ENCODE results near the gene SLC25A23. TPM values are rescaled to one million over a fixed set of nuclear protein-coding genes. Genes with fewer than 3 reads are reported as not detected.

Gene SLC25A23
- total RNA-seq, 1 experiment from 2014 or later = 18.7 TPM

DNA sequence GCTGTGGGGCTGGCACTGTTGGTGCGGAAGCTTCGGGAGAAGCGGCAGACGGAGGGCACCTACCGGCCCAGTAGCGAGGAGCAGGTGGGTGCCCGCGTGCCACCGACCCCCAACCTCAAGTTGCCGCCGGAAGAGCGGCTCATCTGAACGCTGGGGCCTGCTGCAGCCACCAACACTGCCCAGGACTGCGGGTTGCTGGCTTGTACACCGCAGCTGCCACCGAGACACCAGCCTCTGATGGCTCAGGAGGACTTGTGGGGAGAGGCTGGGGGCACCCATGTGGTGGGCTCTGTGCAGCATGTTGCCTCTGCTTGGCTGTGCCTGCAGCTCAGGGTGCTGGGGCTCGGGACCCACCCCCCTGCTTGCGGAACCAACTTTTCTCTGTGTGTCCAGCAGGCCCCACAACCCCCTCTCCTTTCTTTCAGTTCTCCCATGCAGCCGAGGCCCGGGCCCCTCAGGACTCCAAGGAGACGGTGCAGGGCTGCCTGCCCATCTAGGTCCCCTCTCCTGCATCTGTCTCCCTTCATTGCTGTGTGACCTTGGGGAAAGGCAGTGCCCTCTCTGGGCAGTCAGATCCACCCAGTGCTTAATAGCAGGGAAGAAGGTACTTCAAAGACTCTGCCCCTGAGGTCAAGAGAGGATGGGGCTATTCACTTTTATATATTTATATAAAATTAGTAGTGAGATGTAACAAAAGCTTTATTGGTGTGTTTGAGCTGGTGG, 7.1 kb upstream of the SLC25A23 start:
- peaks cover 3% of the 10 kb centered on the region for H3K4me1 ChIP-seq (ENCODE audit: control insufficient read depth, insufficient read depth, low read length)
- POLR2A ChIA-PET = no interaction called here
- no peaks in the 10 kb centered on the region for H3K9me3 ChIP-seq (ENCODE audit: control insufficient read depth, insufficient read depth, low read depth, low read length)
- in situ Hi-C loops (cut with HindIII; ENCODE audit: low pct_unique_long_range_greater_than_20kb, low sequenced_read_pairs) = no loop called here
- H3K27me3 ChIP-seq (ENCODE audit: control insufficient read depth, insufficient read depth, low read length) = no peaks in the 10 kb centered on the region
- DNase-seq (ENCODE audit: low read depth, low spot score) = no peak
- H3K27ac ChIP-seq (ENCODE audit: low read length) = no peak overlapping the region
- intact Hi-C loops (cut with micrococcal nuclease; ENCODE audit: unreplicated experiment) = no loop called here
- no peak overlapping the region for H3K4me3 ChIP-seq (ENCODE audit: low read depth in 2 of 2, low read length in 2 of 2)
- TF ChIP-seq, protein P1, sequence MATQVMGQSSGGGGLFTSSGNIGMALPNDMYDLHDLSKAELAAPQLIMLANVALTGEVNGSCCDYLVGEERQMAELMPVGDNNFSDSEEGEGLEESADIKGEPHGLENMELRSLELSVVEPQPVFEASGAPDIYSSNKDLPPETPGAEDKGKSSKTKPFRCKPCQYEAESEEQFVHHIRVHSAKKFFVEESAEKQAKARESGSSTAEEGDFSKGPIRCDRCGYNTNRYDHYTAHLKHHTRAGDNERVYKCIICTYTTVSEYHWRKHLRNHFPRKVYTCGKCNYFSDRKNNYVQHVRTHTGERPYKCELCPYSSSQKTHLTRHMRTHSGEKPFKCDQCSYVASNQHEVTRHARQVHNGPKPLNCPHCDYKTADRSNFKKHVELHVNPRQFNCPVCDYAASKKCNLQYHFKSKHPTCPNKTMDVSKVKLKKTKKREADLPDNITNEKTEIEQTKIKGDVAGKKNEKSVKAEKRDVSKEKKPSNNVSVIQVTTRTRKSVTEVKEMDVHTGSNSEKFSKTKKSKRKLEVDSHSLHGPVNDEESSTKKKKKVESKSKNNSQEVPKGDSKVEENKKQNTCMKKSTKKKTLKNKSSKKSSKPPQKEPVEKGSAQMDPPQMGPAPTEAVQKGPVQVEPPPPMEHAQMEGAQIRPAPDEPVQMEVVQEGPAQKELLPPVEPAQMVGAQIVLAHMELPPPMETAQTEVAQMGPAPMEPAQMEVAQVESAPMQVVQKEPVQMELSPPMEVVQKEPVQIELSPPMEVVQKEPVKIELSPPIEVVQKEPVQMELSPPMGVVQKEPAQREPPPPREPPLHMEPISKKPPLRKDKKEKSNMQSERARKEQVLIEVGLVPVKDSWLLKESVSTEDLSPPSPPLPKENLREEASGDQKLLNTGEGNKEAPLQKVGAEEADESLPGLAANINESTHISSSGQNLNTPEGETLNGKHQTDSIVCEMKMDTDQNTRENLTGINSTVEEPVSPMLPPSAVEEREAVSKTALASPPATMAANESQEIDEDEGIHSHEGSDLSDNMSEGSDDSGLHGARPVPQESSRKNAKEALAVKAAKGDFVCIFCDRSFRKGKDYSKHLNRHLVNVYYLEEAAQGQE (IDR thresholded peaks at IDR 0.05; ENCODE audit: insufficient read depth in 1 of 2, low read depth in 2 of 2, low read length in 1 of 2) = no peak
- no peak for TF ChIP-seq TCF7L2 (IDR thresholded peaks at IDR 0.05; ENCODE audit: low read depth, low read length)
- no peak for TF ChIP-seq POLR2AphosphoS5 (IDR thresholded peaks at IDR 0.05; ENCODE audit: low read depth, low read length)
- no peak for TF ChIP-seq CTCF (IDR thresholded peaks at IDR 0.05)
- no peak for TF ChIP-seq SIN3A (IDR thresholded peaks at IDR 0.05; ENCODE audit: borderline replicate concordance, insufficient read depth, low read depth, low read length)
- CTCF ChIA-PET = no interaction called here
- H3K36me3 ChIP-seq (ENCODE audit: control insufficient read depth, insufficient read depth, low read length) = peaks cover 4% of the 10 kb centered on the region; the same call in 1 of the 2 replicates
- no TSS peak for BruUV-seq (replicated peaks)
- ATAC-seq = no peak

DNA sequence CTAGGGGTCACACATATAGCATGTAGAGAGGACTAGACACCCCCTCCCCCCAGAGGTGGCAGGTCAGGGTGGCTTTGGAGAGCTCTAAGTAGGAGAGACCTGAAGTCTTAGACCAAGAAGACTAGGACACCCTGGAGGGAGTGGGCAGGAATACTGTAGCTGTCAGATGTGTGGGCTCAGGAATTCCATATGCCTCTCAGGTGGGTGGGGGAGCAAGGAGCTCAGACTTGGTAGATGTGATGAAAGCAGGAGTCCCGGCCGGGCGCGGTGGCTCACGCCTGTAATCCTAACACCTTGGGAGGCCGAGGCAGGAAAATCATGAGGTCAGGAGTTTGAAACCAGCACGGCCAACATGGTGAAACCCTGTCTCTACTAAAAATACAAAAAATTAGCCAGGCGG, 6.1 kb upstream of the SLC25A23 start:
- peaks cover 3% of the 10 kb centered on the region for H3K4me1 ChIP-seq (ENCODE audit: control insufficient read depth, insufficient read depth, low read length)
- no peak for DNase-seq (ENCODE audit: low read depth, low spot score)
- H3K36me3 ChIP-seq (ENCODE audit: control insufficient read depth, insufficient read depth, low read length) = peaks cover 4% of the 10 kb centered on the region; the same call in 1 of the 2 replicates
- CTCF ChIA-PET = no interaction called here
- H3K9me3 ChIP-seq (ENCODE audit: control insufficient read depth, insufficient read depth, low read depth, low read length) = no peaks in the 10 kb centered on the region
- POLR2A ChIA-PET = interaction anchor here (0.5 to 0.6 kb wide), 2 partner anchors 74 to 419 kb away, joined by 4 to 5 read pairs; no protein-coding TSS in a partner anchor
- H3K27ac ChIP-seq (ENCODE audit: low read length) = no peak overlapping the region
- in situ Hi-C loops (cut with HindIII; ENCODE audit: low pct_unique_long_range_greater_than_20kb, low sequenced_read_pairs) (no loop called here), intact Hi-C loops (cut with micrococcal nuclease; ENCODE audit: unreplicated experiment) (no loop called here)
- ATAC-seq = no peak
- BruUV-seq (replicated peaks) = no TSS peak
- TF ChIP-seq CTCF (IDR thresholded peaks at IDR 0.05) (no peak), SIN3A (IDR thresholded peaks at IDR 0.05; ENCODE audit: borderline replicate concordance, insufficient read depth, low read depth, low read length) (no peak)
- no peaks in the 10 kb centered on the region for H3K27me3 ChIP-seq (ENCODE audit: control insufficient read depth, insufficient read depth, low read length)
- H3K4me3 ChIP-seq (ENCODE audit: low read depth in 2 of 2, low read length in 2 of 2) = no peak overlapping the region
